Bronchus fibroblast of lung (primary cell): ENCODE results near the gene LHX1. TPM values are rescaled to one million over a fixed set of nuclear protein-coding genes. Genes with fewer than 3 reads are reported as not detected.

Source experiments
- total RNA-seq: library from RNA; depleted of rRNA; stranded (reverse); fragments of >200 nt; gene quantifications from 2 replicates; pipeline ENCODE4 v1.2.3, GENCODE V29; 2015

The LHX1 gene
- not detected in 2 replicates for total RNA-seq

GRCh38 chr17:36937001-36937958 lies at the start of gene LHX1:
LHX1 (plus strand) TSS chr17:36937475; CDS start chr17:36938198, 723 bp downstream.

GRCh38 chr17:36948717-36949460 lies 11.6 kb downstream of the LHX1 start, which contains the start of gene AATF:
AATF (plus strand) TSS chr17:36948954; CDS start chr17:36949126, 172 bp downstream.

Other genes starting within 250 kb of the LHX1 start
- 30.1 and 33.3 TPM in 2 replicates for gene AATF, start 11.5 kb downstream of the LHX1 start, total RNA-seq